ENCODE data around the gene ATG9B.

Gene ATG9B, protein sequence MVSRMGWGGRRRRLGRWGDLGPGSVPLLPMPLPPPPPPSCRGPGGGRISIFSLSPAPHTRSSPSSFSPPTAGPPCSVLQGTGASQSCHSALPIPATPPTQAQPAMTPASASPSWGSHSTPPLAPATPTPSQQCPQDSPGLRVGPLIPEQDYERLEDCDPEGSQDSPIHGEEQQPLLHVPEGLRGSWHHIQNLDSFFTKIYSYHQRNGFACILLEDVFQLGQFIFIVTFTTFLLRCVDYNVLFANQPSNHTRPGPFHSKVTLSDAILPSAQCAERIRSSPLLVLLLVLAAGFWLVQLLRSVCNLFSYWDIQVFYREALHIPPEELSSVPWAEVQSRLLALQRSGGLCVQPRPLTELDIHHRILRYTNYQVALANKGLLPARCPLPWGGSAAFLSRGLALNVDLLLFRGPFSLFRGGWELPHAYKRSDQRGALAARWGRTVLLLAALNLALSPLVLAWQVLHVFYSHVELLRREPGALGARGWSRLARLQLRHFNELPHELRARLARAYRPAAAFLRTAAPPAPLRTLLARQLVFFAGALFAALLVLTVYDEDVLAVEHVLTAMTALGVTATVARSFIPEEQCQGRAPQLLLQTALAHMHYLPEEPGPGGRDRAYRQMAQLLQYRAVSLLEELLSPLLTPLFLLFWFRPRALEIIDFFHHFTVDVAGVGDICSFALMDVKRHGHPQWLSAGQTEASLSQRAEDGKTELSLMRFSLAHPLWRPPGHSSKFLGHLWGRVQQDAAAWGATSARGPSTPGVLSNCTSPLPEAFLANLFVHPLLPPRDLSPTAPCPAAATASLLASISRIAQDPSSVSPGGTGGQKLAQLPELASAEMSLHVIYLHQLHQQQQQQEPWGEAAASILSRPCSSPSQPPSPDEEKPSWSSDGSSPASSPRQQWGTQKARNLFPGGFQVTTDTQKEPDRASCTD

DNA sequence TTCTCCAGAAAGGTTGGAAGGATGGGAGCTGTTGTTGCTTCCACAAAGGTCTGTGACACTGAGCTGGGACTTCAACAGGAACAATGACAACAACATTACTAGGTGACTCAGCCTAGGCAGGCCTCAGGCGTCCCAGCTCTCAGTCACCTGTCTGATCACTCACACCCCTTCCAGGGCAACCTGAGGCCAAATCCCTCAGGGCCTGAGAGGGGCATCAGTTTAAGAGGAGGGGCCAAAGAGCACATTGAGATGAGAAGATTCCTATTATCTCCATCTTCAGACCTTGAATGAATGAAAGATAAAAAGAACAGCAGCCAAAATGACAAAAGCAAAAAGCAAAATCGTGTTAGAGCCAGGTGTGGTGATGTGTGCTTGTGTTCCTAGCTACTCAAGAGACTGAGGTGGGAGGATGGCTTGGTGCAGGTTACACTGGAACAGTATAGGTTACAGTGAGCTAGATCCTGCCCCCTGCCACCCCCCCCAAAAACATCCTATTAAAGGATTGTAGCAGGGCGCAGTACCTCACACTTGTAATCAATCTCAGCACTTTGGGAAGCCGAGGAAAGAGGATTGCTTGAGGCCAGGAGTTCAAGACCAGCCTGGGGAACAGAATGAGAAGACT lies at the start of gene ATG9B:
Gene ATG9B, minus strand, starts transcription at position 60 of the 622 bp plus-strand sequence. CDS start 71 bp downstream, outside the sequence.
- DNase-seq (ENCODE audit: low read depth in 3 of 3): no peak

DNA sequence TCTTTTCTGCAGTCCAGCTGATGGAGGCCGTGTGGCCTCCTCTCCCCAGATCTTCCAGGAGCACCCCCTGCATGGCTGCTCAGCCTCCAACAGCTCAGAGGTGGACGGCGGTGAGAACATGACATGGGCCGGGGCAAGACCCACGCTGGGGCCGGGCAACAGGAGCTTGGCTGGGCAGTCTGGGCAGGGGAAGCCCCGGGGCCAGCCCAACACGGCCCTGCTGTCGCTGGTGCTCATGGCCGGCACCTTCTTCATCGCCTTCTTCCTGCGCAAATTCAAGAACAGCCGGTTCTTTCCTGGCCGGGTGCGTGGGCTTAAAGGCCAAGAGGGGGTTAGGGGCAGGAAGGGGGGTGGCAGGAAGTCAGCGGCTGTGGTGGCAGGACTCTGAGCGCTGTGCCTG lies 49.7 kb upstream of the ATG9B start:
- no peak for DNase-seq (ENCODE audit: low read depth in 3 of 3)

DNA sequence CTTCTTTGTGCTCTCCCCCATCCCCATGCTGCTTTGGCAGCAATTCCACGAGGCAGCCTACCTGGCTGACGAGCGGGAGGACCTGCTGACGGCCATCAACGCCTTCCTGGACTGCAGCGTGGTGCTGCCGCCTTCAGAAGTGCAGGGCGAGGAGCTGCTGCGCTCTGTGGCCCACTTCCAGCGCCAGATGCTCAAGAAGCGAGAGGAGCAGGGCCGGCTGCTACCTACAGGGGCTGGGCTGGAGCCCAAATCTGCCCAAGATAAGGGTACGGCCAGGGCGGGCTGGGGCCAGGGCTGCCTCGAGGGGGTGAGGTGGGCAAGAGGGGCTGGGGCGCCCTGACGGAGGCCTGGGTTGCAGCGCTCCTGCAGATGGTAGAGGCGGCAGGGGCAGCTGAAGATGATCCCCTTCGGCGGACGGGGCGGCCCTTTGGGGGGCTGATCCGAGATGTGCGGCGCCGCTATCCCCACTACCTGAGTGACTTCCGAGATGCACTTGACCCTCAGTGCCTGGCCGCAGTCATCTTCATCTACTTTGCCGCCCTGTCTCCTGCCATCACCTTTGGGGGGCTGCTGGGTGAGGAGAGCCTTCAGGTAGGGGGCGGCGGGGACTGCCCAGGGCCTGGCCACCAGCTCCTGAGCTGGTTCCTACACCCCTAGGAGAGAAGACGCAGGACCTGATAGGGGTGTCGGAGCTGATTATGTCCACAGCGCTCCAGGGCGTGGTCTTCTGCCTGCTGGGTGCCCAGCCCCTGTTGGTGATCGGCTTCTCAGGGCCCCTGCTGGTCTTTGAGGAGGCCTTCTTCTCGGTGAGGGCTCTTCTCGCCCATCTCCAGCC lies 47.0 kb upstream of the ATG9B start:
- no peak for DNase-seq (ENCODE audit: low read depth in 3 of 3)

DNA sequence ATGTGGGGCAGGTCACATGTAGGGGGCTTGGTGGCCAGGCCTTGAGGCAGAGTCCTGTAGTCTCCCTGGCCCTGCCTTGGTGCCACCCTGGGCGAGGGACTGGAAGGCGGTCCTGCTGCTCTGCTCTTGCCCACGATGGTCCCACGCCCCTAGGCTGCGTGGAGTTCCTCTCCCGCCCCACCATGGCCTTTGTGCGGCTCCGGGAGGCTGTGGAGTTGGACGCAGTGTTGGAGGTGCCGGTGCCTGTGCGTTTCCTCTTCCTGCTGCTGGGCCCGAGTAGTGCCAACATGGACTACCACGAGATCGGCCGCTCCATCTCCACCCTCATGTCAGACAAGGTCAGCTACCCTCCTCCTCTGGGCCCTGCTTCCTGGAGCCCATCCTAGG lies 46.3 kb upstream of the ATG9B start:
- no peak for DNase-seq (ENCODE audit: low read depth in 3 of 3)

DNA sequence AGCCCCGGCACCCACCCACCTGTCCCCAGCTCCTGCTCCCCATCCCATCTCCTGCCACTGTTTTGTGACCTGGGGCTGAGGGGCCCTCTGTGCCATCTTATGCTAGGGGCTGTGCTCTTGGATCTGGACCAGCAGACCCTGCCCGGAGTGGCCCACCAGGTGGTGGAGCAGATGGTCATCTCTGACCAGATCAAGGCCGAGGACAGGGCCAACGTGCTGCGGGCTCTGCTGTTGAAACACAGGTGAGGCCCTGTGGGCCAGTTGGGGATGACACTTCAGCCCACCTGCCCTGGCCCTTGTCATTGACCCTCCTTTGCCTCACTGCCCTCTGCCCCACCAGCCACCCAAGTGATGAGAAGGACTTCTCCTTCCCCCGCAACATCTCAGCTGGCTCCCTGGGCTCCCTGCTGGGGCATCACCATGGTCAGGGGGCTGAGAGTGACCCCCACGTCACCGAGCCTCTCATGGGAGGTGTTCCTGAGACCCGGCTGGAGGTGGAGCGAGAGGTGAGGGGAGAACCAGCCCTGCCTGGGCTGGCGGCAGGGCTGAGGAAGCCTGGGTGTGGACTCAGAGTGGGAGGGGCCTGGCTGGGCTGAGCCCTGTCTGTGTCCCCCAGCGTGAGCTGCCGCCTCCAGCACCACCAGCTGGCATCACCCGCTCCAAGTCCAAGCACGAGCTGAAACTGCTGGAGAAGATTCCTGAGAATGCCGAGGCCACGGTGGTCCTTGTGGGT lies 45.7 kb upstream of the ATG9B start:
- no peak for DNase-seq (ENCODE audit: low read depth in 3 of 3)

DNA sequence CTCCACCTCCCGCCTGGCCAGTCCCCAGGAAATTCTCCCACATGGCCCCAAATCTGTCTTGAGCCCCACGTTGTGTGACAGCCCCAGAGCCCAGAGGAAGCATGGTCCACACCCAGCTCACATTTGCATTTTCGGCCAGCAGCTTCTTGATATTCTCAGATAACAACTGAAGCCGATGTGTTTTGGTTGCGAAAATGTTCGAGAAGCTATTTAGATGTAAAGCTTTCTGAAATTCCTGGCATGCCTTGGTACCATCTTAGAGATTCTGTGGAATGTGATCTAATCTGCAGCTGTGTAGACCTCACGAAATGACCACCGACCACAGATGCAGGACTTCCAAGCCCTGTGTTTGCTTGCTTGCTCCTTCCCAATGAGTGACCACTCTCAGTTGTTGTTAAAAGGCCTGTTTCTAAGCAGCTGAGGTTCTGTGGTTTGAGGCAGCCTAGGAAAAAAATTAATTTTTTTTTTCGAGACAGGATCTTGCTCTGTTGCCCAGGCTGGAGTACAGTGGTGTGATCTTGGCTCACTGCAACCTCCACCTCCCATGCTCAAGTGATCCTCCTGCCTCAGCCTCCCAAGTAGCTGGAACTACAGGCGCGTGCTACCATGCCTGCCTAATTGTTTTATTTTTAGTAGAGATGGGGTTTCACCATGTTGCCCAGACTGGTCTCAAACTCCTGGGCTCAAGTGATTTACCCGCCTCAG lies 43.9 kb upstream of the ATG9B start:
- no peak for DNase-seq (ENCODE audit: low read depth in 3 of 3)

DNA sequence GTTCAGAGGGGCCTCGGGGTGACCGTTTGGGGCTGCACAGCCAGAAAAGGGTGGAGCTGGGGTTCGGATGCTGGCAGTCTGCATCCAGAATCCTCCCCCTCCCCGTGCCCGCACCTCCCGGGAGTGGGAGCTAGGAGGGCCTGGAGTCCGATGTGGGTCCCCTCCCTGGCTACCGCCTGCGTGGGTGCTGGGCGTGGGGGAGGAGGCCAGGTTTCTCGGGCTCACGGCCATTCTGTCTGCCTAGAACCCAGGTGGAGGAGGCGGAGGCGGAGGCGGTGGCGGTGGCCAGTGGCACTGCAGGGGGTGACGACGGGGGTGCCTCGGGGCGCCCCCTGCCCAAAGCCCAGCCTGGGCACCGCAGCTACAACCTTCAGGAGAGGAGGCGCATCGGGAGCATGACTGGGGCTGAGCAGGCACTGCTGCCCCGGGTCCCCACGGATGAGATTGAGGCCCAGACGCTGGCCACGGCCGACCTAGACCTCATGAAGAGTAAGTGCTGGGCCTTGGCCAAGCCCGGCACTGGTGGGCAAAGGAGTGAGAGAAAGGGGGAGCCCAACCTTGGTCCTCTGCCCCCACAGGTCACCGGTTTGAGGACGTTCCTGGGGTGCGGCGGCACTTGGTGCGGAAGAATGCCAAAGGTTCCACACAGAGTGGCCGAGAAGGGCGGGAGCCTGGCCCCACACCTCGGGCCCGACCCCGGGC lies 42.1 kb upstream of the ATG9B start:
- no peak for DNase-seq (ENCODE audit: low read depth in 3 of 3)

DNA sequence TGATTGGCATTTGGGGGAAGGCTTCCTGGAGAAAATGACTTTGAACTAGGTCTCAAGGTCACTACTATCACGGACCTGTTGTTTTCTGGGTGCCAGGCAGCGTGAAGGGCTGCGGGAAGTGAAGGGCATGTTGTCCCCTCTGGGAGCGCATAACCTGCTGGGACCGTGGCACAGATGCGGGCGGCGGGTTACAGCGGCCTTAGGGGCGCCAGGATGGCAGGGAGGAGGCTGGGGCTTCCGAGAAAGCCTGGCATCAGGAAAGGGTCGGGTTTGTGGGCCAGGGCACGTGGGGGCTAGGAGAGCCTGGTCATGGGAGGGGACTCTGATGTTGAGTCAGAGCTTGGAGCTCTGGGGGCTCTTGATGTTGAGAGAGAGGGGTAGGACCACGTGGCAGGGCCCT lies 41.2 kb upstream of the ATG9B start:
- DNase-seq (ENCODE audit: low read depth in 3 of 3): no peak

DNA sequence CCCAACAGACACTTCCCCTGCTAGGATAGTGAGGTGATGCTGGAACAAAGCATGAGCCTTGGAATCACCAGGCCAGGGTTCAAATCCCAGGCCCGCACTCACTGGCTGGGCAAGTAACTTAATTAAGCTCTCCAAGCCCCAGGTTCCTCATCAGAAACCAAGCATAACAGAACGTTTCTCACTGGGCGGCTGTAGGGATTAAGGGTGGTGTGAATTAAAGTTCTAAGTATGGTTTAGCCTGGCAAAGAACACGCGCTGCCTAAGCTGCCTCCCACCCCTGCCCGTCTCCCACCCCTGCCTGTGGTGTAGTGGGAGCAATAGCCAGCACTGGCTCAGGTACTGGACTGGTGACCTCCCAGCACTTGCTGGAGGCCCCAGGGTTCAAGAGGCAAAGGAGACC lies 40.7 kb upstream of the ATG9B start:
- no peak for DNase-seq (ENCODE audit: low read depth in 3 of 3)

DNA sequence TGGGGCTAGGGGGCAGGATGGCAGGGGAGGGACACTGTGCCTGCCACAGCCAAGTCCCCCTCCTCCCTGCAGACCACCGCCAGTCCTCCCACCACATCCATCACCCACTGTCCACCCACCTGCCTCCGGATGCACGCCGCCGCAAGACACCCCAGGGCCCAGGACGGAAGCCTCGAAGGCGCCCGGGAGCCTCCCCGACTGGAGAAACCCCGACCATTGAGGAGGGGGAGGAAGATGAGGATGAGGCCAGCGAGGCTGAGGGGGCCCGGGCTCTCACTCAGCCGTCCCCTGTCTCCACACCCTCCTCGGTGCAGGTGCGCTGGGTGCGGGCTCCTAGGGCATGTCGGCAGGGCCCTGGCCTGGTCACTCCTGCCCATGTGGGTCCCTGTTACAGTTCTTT lies 40.2 kb upstream of the ATG9B start:
- no peak for DNase-seq (ENCODE audit: low read depth in 3 of 3)

DNA sequence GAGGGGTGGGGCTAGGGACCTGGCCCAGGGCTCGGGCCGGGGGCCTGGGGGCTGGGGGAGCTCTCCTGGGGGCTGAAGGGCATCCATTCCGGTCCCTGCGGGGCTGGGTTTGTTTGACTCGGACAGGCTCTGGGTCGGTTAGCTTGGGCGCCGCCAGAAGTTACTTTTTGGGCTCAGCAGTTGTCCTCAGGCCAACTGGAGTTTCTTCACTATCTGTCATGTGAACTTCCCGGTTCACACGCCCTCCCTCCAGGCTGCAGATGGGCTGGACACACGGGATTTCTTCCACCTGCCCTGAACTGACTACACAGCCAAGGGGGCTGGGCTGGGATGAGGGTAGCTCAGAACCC lies 38.9 kb upstream of the ATG9B start:
- DNase-seq (ENCODE audit: low read depth in 3 of 3): no peak

DNA sequence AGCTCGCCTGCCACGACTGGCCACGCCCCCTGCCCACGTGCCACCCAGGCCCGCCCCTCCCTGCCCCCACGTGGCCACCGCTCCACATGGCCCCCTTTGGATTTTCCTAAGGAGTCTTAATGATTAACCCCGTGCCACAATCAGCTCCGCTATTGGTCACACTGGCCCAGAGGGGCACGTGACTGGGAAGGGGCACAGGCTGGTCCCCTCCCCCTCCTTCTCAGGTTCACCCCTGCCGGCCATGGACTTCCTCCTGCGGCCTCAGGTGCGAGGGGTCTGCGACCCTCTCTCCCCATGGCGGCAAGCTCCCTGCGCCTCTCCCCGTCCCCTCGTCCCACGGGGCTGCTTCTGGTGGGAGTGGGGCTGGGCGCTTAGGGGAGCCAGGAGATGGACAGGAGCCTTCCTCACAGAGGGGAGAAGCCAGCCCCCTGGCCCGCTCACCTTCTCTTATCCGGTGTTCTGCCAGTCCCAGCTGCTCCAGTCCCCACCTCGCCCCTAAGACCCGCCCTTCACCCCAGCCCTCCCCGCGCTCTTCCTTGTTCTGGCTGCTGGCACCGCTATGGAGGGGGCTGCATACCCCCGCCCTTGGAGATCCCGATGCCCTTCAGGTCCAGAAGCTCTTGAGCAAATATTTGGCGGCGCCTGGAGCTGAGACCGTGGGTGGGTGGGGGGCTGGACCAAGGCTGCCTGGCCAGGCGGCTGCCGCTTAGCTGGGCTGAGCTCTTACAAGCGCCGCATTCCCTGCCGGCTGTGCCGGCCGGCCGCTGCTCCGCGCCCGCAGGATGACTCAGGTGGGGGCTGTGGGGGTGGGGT lies 38.3 kb upstream of the ATG9B start:
- no peak for DNase-seq (ENCODE audit: low read depth in 3 of 3)

DNA sequence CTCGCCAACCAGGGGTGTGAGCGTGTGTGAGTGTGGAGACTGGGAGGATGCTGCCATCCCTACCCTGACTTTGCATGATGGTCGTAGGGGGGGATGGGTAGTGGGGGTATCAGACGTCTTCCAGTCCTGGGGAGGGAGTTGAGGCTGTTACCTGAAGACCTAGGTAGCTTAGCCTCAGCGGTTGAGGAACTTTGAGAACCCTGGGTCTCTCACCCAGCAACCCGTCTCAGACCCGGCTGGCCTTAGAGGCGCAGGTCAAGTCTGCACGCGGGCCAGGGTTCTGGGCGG lies 37.8 kb upstream of the ATG9B start:
- no peak for DNase-seq (ENCODE audit: low read depth in 3 of 3)

DNA sequence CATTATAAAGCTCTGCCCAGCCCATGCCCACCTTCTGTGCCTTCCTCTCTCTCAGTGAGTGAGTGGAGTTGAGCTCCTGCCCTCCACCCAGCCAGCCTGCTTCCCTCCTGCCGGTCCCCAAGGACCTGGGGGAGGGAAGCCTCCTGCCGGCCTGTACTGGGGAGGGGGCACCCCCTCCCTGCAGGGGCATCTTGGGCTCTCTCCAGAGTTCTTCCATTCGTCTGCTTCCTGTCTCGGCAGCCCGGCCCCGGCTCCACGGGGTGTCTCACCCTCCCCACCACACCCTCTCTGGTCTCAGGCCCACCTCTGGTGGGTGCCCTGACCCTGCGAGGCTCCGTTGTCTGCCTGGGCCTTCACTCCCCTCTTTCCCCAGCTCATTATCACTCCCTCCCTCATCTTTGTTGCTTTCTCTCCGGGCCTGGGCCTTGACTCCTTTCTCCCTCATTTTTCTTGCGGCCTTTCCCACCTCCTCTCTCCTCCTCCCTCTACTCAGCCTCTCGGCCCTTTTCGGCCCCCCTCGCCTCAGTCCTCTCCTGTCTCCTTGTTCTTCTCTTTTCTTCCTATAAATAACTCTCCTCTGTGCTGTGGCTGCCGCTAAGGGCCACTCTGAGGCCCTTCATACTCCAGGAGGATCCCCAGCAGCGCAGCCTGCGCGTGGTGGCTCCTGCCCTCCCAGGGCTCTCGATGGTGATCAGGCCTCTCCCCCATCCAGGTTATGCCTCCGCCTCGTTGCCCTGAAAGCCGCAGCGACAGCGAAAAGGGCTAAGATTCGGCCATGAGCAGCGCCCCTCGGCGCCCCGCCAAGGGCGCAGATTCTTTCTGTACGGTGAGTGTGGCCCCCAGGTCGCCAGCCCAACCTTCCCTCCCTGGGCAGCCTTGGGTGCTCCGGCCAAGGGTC lies 37.2 kb upstream of the ATG9B start:
- DNase-seq (ENCODE audit: low read depth in 3 of 3): no peak

DNA sequence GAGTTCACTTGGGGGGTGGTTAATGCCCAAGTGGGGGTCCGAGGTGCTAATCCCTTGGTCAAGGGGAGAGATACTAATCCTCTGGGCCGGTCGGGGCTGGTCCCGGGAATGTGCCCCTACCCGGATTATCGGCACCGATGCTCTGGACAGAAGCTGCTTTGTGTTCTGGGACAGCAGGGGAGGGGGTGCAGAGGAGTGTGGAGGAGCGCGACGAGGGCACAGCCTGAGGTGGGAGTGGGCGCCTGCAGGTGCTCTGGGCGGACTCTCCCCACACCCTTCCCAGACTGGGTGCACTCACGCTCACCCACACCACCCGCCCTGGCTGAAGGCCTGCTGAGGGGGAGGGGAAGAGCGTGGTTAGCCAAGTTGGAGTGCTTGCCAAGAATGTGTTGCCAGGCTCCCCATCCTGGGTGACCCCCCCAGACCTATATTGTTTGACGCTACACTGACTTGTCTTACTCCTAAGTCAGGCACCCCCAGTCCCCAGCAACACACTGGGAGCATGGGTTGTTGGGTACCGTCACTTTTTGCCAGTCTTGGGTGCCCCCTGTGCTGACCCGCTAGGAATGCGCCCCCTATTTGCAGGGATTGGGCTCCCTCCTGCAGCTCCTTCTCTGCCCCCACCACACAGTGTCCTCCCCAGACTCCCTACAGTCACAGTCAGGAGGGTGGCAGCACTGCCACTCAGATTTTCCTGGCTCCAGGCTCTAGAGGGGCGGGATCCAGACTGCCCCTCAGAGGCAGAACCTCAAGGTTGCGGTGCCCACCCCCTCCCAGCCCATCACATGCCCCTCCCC lies 36.3 kb upstream of the ATG9B start:
- DNase-seq (ENCODE audit: low read depth in 3 of 3): no peak

DNA sequence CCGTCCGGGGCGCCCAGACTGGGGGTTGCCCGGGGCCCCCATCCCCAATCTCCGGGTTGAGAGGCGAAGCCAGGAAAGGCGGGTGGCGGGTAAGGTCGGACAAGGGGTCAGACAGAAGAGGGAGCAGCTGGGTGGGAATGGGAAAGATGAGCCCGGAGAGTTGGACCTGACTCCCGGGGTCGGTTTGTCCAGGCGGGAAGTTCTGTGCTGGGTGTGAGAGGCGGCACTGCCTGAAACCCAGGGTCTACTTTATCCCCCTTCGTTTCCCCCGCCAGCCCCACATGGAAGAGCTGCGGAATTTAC lies 35.8 kb upstream of the ATG9B start:
- no peak for DNase-seq (ENCODE audit: low read depth in 3 of 3)

DNA sequence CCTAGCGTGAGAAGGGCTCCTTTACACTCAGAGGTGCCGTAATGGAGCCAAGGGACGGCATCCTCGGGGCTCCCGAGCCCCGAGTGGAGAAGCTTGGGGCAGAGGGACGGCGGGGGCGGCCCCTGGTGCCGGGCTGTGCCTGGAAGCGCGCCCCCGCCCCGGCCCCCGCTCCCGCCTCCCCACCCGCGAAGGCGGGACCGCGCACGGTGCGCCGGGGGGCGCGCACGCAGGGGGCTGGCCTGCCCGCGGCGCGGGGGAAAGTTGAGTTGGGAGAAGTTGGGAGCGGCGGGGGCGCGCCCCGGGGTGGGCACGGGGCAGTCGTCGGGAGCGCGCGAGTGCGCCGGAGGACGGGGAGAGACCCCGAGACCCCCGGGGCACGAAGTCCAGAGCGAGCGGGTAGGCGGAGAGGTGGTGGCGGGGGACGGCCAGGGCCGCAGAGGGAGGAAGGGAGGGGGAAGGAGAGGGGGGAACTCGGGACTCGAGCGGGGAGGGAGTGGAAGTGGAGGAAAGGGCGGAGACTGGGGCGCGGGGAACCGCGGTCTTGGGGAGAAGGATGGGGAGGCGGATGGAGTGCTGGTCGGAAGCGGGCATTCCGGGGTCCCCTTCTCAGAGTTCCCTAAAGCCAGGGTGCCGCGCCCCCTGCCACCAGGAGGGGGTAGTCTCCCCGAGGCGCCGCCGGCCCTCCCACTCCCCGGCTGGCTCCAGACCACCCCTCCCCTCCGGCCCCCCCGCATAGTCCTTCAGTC lies 35.2 kb upstream of the ATG9B start, which contains the start of gene SLC4A2:
Gene SLC4A2, plus strand, starts transcription at position 223 of the 746 bp plus-strand sequence. CDS start 2,399 bp downstream, outside the sequence.
- DNase-seq (ENCODE audit: low read depth in 3 of 3): peak; percentile 34 to 69 (median 55)
